SJSA1 (cell line): Measurements from ENCODE around the gene TSPAN14. TPM values are rescaled to one million over a fixed set of nuclear protein-coding genes. Genes with fewer than 3 reads are reported as not detected.
A peak's percentile ranks its signal among the peaks of the same experiment; 100 is the strongest.
"Not testable (repeated sequence)": the region's sequence is repeated elsewhere in the genome, so short reads cannot be mapped to it uniquely, and the experiment has no call there.

ENCODE experiments used
- DNase-seq, 2 experiments: peaks; one replicate each; pipeline ENCODE4 v3.0.0-alpha.2; 2015 to 2020; ENCODE audit warnings: low spot score in 2 of 2, low read depth in 1 of 2
- H3K27ac ChIP-seq: fragments of 250-450 bp; sonication (Bioruptor Pico); 2 replicates; pipeline ENCODE4 v1.5.1; 2020; ENCODE audit warnings: mild to moderate bottlenecking, moderate library complexity
- H3K27me3 ChIP-seq: fragments of 250-450 bp; sonication (Bioruptor Pico); replicated peaks from 2 replicates; pipeline ENCODE4 v1.5.1; 2020; ENCODE audit warnings: mild to moderate bottlenecking, moderate library complexity
- H3K36me3 ChIP-seq: fragments of 250-450 bp; sonication (Bioruptor Pico); 2 replicates; pipeline ENCODE4 v1.5.1; 2020; ENCODE audit warnings: mild to moderate bottlenecking
- H3K4me1 ChIP-seq: fragments of 250-450 bp; sonication (Bioruptor Pico); replicated peaks from 2 replicates; pipeline ENCODE4 v1.6.1; 2021; ENCODE audit warnings: mild to moderate bottlenecking
- H3K4me3 ChIP-seq: fragments of 250-450 bp; sonication (Bioruptor Pico); 2 replicates; pipeline ENCODE4 v1.5.1; 2020; ENCODE audit warnings: mild to moderate bottlenecking
- H3K9me3 ChIP-seq: fragments of 250-450 bp; sonication (Bioruptor Pico); replicated peaks from 2 replicates; pipeline ENCODE4 v1.5.1; 2020; ENCODE audit warnings: mild to moderate bottlenecking
- total RNA-seq: library from RNA; depleted of rRNA; stranded (reverse); fragments of >200 nt; shearing (Covaris generic); gene quantifications from 2 replicates; pipeline ENCODE4 v1.2.3, GENCODE V29; 2014

The TSPAN14 gene
- total RNA-seq, 1 experiment from 2014 or later = 65.8 TPM

DNA sequence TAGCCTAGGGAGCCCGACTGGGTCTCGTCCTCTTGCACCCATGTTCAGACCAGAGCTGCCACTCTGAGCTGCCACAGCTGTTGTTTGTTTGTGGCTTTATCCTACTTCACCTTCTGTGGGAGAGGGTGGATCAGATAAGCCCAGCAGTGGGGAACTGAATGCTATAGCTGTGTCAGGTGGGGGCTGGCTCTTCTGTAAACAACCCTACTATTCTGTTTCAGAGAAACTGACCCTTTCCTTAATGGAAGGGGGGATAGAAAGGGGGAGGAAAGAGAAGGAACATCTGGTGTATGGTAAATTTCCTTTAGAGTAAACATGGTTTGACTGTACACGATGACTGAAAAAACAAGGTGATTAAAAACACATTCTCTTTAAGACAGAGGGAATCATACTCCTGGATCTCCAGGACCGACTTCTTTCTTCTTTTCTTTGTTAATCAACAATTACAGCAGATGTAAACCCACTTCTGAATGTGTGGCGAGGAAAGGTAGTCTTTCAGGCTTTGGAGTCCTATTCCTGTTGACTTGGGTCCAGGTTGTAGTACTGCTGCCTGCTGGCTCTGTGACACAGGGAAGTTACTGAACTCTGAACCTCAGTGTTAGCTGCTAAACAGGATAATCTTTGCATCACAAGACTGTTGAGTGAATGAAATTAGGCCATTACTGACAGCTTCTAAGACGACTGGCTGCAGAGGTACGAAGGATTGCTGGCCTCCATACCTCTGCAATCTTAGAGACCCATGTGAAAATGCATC lies 39.8 kb upstream of the TSPAN14 start:
- peaks cover 59% of the 10 kb centered on the region for H3K4me1 ChIP-seq
- no peaks in the 10 kb centered on the region for H3K9me3 ChIP-seq
- no peaks in the 10 kb centered on the region for H3K36me3 ChIP-seq
- no peak overlapping the region; the same call in 1 of the 2 replicates for H3K4me3 ChIP-seq
- no peaks in the 10 kb centered on the region for H3K27me3 ChIP-seq
- peak in 1 of 2 experiments; percentile 53 for DNase-seq
- no peak overlapping the region for H3K27ac ChIP-seq

- DNase-seq = no peak
- no peaks in the 10 kb centered on the region for H3K9me3 ChIP-seq
- no peaks in the 10 kb centered on the region for H3K27me3 ChIP-seq
- H3K36me3 ChIP-seq = peaks cover 8% of the 10 kb centered on the region
- peaks cover 55% of the 10 kb centered on the region for H3K4me1 ChIP-seq
- no peak overlapping the region for H3K27ac ChIP-seq
- no peak overlapping the region for H3K4me3 ChIP-seq
Measured at GRCh38 chr10:80415734-80416478, 38.2 kb upstream of the TSPAN14 start.

- no peak for DNase-seq
- Histone ChIP-seq H3K9me3 (no peaks in the 10 kb centered on the region), H3K4me3 (no peak overlapping the region), H3K4me1 (peaks cover 48% of the 10 kb centered on the region), H3K36me3 (peaks cover 12% of the 10 kb centered on the region), H3K27me3 (no peaks in the 10 kb centered on the region), H3K27ac (no peak overlapping the region)
Measured at GRCh38 chr10:80416479-80417098, 37.5 kb upstream of the TSPAN14 start.

GRCh38 chr10:80417256-80417655 lies 36.9 kb upstream of the TSPAN14 start:
- H3K4me1 ChIP-seq = peaks cover 43% of the 10 kb centered on the region
- not testable (repeated sequence) for DNase-seq, H3K27ac ChIP-seq, H3K27me3 ChIP-seq, H3K4me3 ChIP-seq, H3K9me3 ChIP-seq
- H3K36me3 ChIP-seq = peaks cover 12% of the 10 kb centered on the region

DNA sequence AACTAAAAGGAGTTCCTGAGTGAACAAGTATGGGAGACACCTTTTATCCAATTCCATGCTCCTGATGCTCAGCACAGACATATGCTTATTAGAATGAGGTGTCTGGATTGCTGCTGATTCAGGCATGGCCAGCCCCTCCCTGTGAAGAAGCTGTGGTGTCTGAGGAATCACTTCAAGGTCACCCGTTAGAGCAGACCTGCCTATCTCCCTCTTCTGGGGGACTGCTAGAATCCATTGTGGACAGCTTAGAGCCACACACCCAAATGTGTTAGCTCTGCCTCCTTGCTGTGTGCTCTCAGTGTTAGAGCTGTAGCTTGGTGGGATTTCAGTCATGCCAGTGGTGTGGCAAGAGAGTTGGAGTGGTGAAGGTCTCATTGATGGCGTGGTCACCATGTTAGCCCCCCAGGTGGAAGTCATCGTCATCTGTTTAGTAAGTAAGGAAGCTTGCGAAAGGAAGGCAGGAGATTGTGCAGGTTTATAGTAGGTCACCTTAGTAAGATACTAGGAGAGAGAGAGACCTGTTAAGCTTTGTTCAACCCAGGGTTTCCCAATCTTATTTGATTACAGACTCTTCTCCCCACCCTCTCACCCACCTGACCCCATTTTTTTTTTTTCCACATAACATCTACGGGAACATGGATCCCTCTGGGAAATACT lies 32.9 kb upstream of the TSPAN14 start:
- DNase-seq = no peak
- Histone ChIP-seq H3K27ac (no peak overlapping the region), H3K4me1 (peaks cover 6% of the 10 kb centered on the region), H3K4me3 (no peak overlapping the region), H3K27me3 (no peaks in the 10 kb centered on the region), H3K9me3 (no peaks in the 10 kb centered on the region), H3K36me3 (peaks cover 36% of the 10 kb centered on the region)

GRCh38 chr10:80421707-80422536 lies 32.2 kb upstream of the TSPAN14 start:
- Histone ChIP-seq H3K27ac (no peak overlapping the region), H3K36me3 (peaks cover 41% of the 10 kb centered on the region), H3K4me3 (no peak overlapping the region), H3K4me1 (no peaks in the 10 kb centered on the region), H3K9me3 (no peaks in the 10 kb centered on the region), H3K27me3 (no peaks in the 10 kb centered on the region)
- no peak for DNase-seq

- Histone ChIP-seq H3K27ac (no peak overlapping the region), H3K4me3 (no peak overlapping the region), H3K9me3 (no peaks in the 10 kb centered on the region), H3K36me3 (peaks cover 46% of the 10 kb centered on the region), H3K27me3 (no peaks in the 10 kb centered on the region), H3K4me1 (no peaks in the 10 kb centered on the region)
- DNase-seq = no peak
Measured at GRCh38 chr10:80425901-80426300, 28.2 kb upstream of the TSPAN14 start.

- no peaks in the 10 kb centered on the region for H3K4me1 ChIP-seq
Measured at GRCh38 chr10:80427541-80427940, 26.6 kb upstream of the TSPAN14 start.

GRCh38 chr10:80429521-80429973 lies 24.6 kb upstream of the TSPAN14 start:
- Histone ChIP-seq H3K4me3 (no peak overlapping the region), H3K36me3 (peaks cover 40% of the 10 kb centered on the region), H3K27ac (no peak overlapping the region), H3K27me3 (no peaks in the 10 kb centered on the region), H3K4me1 (no peaks in the 10 kb centered on the region; the same call in 1 of the 2 replicates), H3K9me3 (no peaks in the 10 kb centered on the region)
- no peak for DNase-seq

More at GRCh38 chr10:80427541-80427940, 26.6 kb upstream of the TSPAN14 start:
- no peaks in the 10 kb centered on the region for H3K9me3 ChIP-seq
- H3K27ac ChIP-seq = no peak overlapping the region
- no peak for DNase-seq
- H3K36me3 ChIP-seq = peaks cover 52% of the 10 kb centered on the region
- no peaks in the 10 kb centered on the region for H3K27me3 ChIP-seq
- H3K4me3 ChIP-seq = no peak overlapping the region

- Histone ChIP-seq H3K36me3 (peaks cover 19% of the 10 kb centered on the region), H3K9me3 (no peaks in the 10 kb centered on the region), H3K27me3 (no peaks in the 10 kb centered on the region), H3K27ac (no peak overlapping the region), H3K4me1 (no peaks in the 10 kb centered on the region; the same call in 1 of the 2 replicates), H3K4me3 (no peak overlapping the region)
- no peak for DNase-seq
Measured at GRCh38 chr10:80433134-80433533, 21.0 kb upstream of the TSPAN14 start.

DNA sequence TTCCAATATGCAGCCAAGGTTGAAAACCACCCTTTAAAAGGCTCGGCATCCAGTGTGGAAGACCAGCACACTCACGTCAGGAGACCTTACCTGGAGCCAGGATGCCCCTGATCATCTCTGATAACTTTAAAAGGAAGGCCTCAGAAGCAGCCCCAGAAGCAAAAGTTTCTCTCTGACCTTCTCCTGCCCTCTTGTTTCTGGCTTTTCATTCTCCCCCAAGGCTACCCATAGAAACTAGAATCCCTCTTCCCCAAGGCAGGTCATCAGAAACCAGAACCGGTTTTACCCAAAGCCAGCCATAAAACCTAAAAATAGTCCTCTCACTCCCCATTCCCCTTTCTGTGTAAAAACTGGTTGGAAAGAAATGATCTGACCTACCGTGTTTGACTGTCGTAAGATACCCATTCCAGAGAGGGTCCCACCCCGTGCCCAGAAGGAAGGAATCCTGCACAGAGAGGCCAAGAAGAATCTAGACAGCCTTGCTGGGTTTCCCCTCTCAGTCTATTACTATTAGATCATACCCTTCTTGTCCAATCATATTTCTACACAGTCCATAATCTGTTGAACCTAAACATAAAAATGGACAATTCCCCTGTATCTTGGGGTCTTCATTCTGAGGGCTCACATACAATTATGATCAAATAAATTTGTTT lies 17.5 kb upstream of the TSPAN14 start:
- Histone ChIP-seq H3K4me3 (no peak overlapping the region), H3K27me3 (no peaks in the 10 kb centered on the region), H3K27ac (no peak overlapping the region), H3K4me1 (no peaks in the 10 kb centered on the region; the same call in 1 of the 2 replicates), H3K9me3 (no peaks in the 10 kb centered on the region), H3K36me3 (peaks cover 7% of the 10 kb centered on the region)
- no peak for DNase-seq

DNA sequence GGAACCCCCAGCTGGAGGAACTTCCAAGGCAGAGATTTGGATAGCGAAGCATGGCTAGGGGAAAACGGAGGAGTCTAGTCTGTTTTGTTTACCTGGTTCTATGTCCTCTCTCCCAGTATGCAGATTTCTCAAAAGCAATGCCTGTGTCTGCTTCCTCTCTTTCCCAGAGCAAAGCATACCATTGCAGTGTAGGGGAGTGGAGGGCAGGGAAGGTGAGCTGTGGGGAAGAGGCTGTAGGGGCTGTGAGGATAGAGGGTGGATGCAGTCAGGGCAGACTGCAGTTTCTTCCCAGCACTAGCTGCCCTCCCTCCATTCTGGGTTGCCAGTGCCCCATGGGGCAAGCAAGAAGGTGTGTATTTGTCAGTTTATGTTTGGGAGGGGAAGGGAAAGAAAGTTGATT lies 16.9 kb upstream of the TSPAN14 start:
- no peaks in the 10 kb centered on the region for H3K27me3 ChIP-seq
- DNase-seq = no peak
- H3K4me1 ChIP-seq = no peaks in the 10 kb centered on the region; the same call in 1 of the 2 replicates
- no peak overlapping the region for H3K4me3 ChIP-seq
- H3K36me3 ChIP-seq = peaks cover under 1% of the 10 kb centered on the region
- no peaks in the 10 kb centered on the region for H3K9me3 ChIP-seq
- no peak overlapping the region for H3K27ac ChIP-seq
